Left ventricle myocardium superior (tissue), 1 donor: Measurements from ENCODE around the gene PRKD1. TPM values are rescaled to one million over a fixed set of nuclear protein-coding genes. Genes with fewer than 3 reads are reported as not detected.
A peak's percentile ranks its signal among the peaks of the same experiment; 100 is the strongest.
"Not testable (repeated sequence)": the region's sequence is repeated elsewhere in the genome, so short reads cannot be mapped to it uniquely, and the experiment has no call there.

Experiments used
- ATAC-seq: fragments of 200-7000 bp; cut with Tn5 transposase; one replicate; pipeline ENCODE4 v1.9.1; 2020; ENCODE audit warnings: mild to moderate bottlenecking, moderate library complexity
- DNase-seq: peaks from one replicate; pipeline ENCODE4 v3.0.0-alpha.2; 2020
- intact Hi-C: fragments of 100-400 bp; cut with micrococcal nuclease; formaldehyde crosslinking; loops from one replicate; pipeline ENCODE4 v1.11.0; 2022
- total RNA-seq: library from RNA; stranded (reverse); fragmentation: NEBNext Ultra II Directional; extraction: Animal tissue kit (Norgen Biotek cat#: 25700); gene quantifications from one replicate; pipeline ENCODE4 v1.2.1, GENCODE V29; 2021
- donor health status: DM: no; HTN: yes; CAD: no; lungs with severe emphysema.

Gene PRKD1
- total RNA-seq, 1 donor from 2014 or later: 3.0 TPM

GRCh38 chr14:29846339-29847055 lies 81.2 kb downstream of the PRKD1 start:
- no peak for ATAC-seq
- intact Hi-C loops: no loop called here
- no peak for DNase-seq

- DNase-seq (no peak), ATAC-seq (no peak)
- intact Hi-C loops: no loop called here
Measured at GRCh38 chr14:29843981-29844380, 83.7 kb downstream of the PRKD1 start.

GRCh38 chr14:29842228-29842627 lies 85.4 kb downstream of the PRKD1 start:
- ATAC-seq: no peak

GRCh38 chr14:29840369-29840892 lies 87.2 kb downstream of the PRKD1 start:
- ATAC-seq, intact Hi-C loops, DNase-seq: not testable (repeated sequence)

More at GRCh38 chr14:29842228-29842627, 85.4 kb downstream of the PRKD1 start:
- no peak for DNase-seq
- intact Hi-C loops: no loop called here

GRCh38 chr14:29839691-29840090 lies 88.0 kb downstream of the PRKD1 start:
- intact Hi-C loops, ATAC-seq, DNase-seq: not testable (repeated sequence)

- no peak for ATAC-seq
- intact Hi-C loops: no loop called here
- no peak for DNase-seq
Measured at GRCh38 chr14:29838752-29839151, 88.9 kb downstream of the PRKD1 start.

- intact Hi-C loops: no loop called here
- ATAC-seq: no peak
- DNase-seq: no peak
Measured at GRCh38 chr14:29836395-29836794, 91.3 kb downstream of the PRKD1 start.

GRCh38 chr14:29832042-29832441 lies 95.6 kb downstream of the PRKD1 start:
- DNase-seq (no peak), ATAC-seq (no peak)
- intact Hi-C loops: no loop called here

- intact Hi-C loops: loop anchor here (10.0 kb wide), 1 partner anchor 95 kb away; no protein-coding TSS in a partner anchor
- no peak for DNase-seq
- no peak for ATAC-seq
Measured at GRCh38 chr14:29829851-29830250, 97.8 kb downstream of the PRKD1 start.

- intact Hi-C loops: loop anchor here (10.0 kb wide), 1 partner anchor 89 kb away; no protein-coding TSS in a partner anchor
- DNase-seq (no peak), ATAC-seq (no peak)
Measured at GRCh38 chr14:29823816-29824215, 103.8 kb downstream of the PRKD1 start.

GRCh38 chr14:29822430-29822709 lies 105.3 kb downstream of the PRKD1 start:
- intact Hi-C loops: loop anchor here (10.0 kb wide), 1 partner anchor 88 kb away; no protein-coding TSS in a partner anchor
- ATAC-seq: no peak
- DNase-seq: no peak

GRCh38 chr14:29821661-29822429 lies 105.8 kb downstream of the PRKD1 start:
- intact Hi-C loops: loop anchor here (10.0 kb wide), 1 partner anchor 87 kb away; no protein-coding TSS in a partner anchor
- no peak for ATAC-seq
- DNase-seq: no peak

GRCh38 chr14:29821242-29821641 lies 106.4 kb downstream of the PRKD1 start:
- DNase-seq: no peak
- ATAC-seq: no peak
- intact Hi-C loops: loop anchor here (10.0 kb wide), 1 partner anchor 86 kb away; no protein-coding TSS in a partner anchor

GRCh38 chr14:29820785-29821184 lies 106.9 kb downstream of the PRKD1 start:
- DNase-seq (no peak), ATAC-seq (no peak)
- intact Hi-C loops: loop anchor here (10.0 kb wide), 1 partner anchor 86 kb away; no protein-coding TSS in a partner anchor

GRCh38 chr14:29817767-29818405 lies 109.8 kb downstream of the PRKD1 start:
- no peak for ATAC-seq
- DNase-seq: no peak
- intact Hi-C loops: no loop called here

GRCh38 chr14:29815016-29815674 lies 112.5 kb downstream of the PRKD1 start:
- DNase-seq: no peak
- intact Hi-C loops: no loop called here
- ATAC-seq: no peak

- intact Hi-C loops: no loop called here
- DNase-seq (peak; percentile 82), ATAC-seq (peak; percentile 92)
Measured at GRCh38 chr14:29814156-29815015, 113.3 kb downstream of the PRKD1 start.

GRCh38 chr14:29810682-29811081 lies 117.0 kb downstream of the PRKD1 start:
- no peak for DNase-seq
- intact Hi-C loops: no loop called here
- ATAC-seq: peak; percentile 32
